ENCODE results near the gene CD59. TPM values are rescaled to one million over a fixed set of nuclear protein-coding genes. Genes with fewer than 3 reads are reported as not detected.
"Not testable (repeated sequence)": the region's sequence is repeated elsewhere in the genome, so short reads cannot be mapped to it uniquely, and the experiment has no call there.

The CD59 gene
- total RNA-seq, 1 donor from 2014 or later = 213 TPM

GRCh38 chr11:33670250-33671011 is 65.8 kb downstream of the CD59 start:
- intact Hi-C loops (cut with micrococcal nuclease) = no loop called here

GRCh38 chr11:33669598-33670249 is 66.5 kb downstream of the CD59 start:
- intact Hi-C loops (cut with micrococcal nuclease) = no loop called here

GRCh38 chr11:33668951-33669596 is 67.1 kb downstream of the CD59 start:
- intact Hi-C loops (cut with micrococcal nuclease) = no loop called here

- intact Hi-C loops (cut with micrococcal nuclease) = no loop called here
Observed at GRCh38 chr11:33668468-33668825, 67.8 kb downstream of the CD59 start.

- intact Hi-C loops (cut with micrococcal nuclease) = no loop called here
Observed at GRCh38 chr11:33667819-33668467, 68.3 kb downstream of the CD59 start.

GRCh38 chr11:33665350-33666106 is 70.7 kb downstream of the CD59 start:
- intact Hi-C loops (cut with micrococcal nuclease) = no loop called here

- intact Hi-C loops (cut with micrococcal nuclease) = no loop called here
Observed at GRCh38 chr11:33664827-33665226, 71.4 kb downstream of the CD59 start.

- intact Hi-C loops (cut with micrococcal nuclease) = no loop called here
Observed at GRCh38 chr11:33664166-33664565, 72.1 kb downstream of the CD59 start.

- intact Hi-C loops (cut with micrococcal nuclease) = no loop called here
Observed at GRCh38 chr11:33663121-33663520, 73.1 kb downstream of the CD59 start.

GRCh38 chr11:33661526-33661925 is 74.7 kb downstream of the CD59 start:
- intact Hi-C loops (cut with micrococcal nuclease) = not testable (repeated sequence)

GRCh38 chr11:33660962-33661361 is 75.3 kb downstream of the CD59 start:
- intact Hi-C loops (cut with micrococcal nuclease) = no loop called here

GRCh38 chr11:33659370-33660139 is 76.7 kb downstream of the CD59 start:
- intact Hi-C loops (cut with micrococcal nuclease) = no loop called here

- intact Hi-C loops (cut with micrococcal nuclease) = no loop called here
Observed at GRCh38 chr11:33658195-33658900, 77.9 kb downstream of the CD59 start.

GRCh38 chr11:33657757-33658156 is 78.5 kb downstream of the CD59 start:
- intact Hi-C loops (cut with micrococcal nuclease) = no loop called here

- intact Hi-C loops (cut with micrococcal nuclease) = no loop called here
Observed at GRCh38 chr11:33656768-33657167, 79.5 kb downstream of the CD59 start.

GRCh38 chr11:33655842-33656600 is 80.2 kb downstream of the CD59 start:
- intact Hi-C loops (cut with micrococcal nuclease) = no loop called here

GRCh38 chr11:33654594-33654993 is 81.6 kb downstream of the CD59 start:
- intact Hi-C loops (cut with micrococcal nuclease) = no loop called here

Data from T-helper 1 cell treated with Interleukin-12 subunit alpha and Interleukin-12 subunit beta and Interleukin-4 antibody, amounts not matched to agents 30 ng/mL and 1 ng/mL, for 36 hours (primary cell).